ENCODE measurements around the gene FBRSL1.
A peak's percentile ranks its signal among the peaks of the same experiment; 100 is the strongest.

- TF ChIP-seq CTCF (IDR thresholded peaks at IDR 0.05 in 8 of 11, conservative IDR thresholded peaks at IDR 0.05 in 3 of 11) (no peak), POLR2A (IDR thresholded peaks at IDR 0.05) (no peak), POLR2AphosphoS5 (IDR thresholded peaks at IDR 0.05) (peak in 1 of 3 donors; percentile 84)
Observed at GRCh38 chr12:132543298-132544079, 53.5 kb downstream of the FBRSL1 start.
